ENCODE data around the gene TTC34. TPM values are rescaled to one million over a fixed set of nuclear protein-coding genes. Genes with fewer than 3 reads are reported as not detected.

The TTC34 gene
- total RNA-seq, 1 experiment from 2014 or later, result 1.3 TPM

- ATAC-seq, result no peak
- Histone ChIP-seq H3K27me3 (ENCODE audit: insufficient read depth, low read length) (no peaks in the 10 kb centered on the region), H2AFZ (ENCODE audit: low read depth, low read length, poor library complexity, severe bottlenecking) (no peak overlapping the region), H3K9me3 (ENCODE audit: control insufficient read depth in 1 of 2, insufficient read depth in 1 of 2, low read depth in 1 of 2, low read length in 2 of 2) (no peaks in the 10 kb centered on the region), H4K20me1 (ENCODE audit: insufficient read depth) (no peaks in the 10 kb centered on the region), H3K36me3 (ENCODE audit: control insufficient read depth in 1 of 2, insufficient read depth in 2 of 2, low read length in 2 of 2) (no peaks in the 10 kb centered on the region), H3K9me2 (ENCODE audit: insufficient read depth) (no peaks in the 10 kb centered on the region), H3K4me1 (ENCODE audit: control insufficient read depth in 1 of 2, insufficient read depth in 2 of 2, low read length in 2 of 2) (0 out of 4 replicates have a peak, but pooled peaks cover 0 to 4% of the 10 kb centered on the region in 2 experiments), H3K9ac (ENCODE audit: low read length) (no peak overlapping the region), H3K27ac (ENCODE audit: low read depth, low read length) (no peak overlapping the region), H3K4me3 (replicated peaks in 1 of 2; ENCODE audit: low read depth in 1 of 2, low read length in 2 of 2) (no peak overlapping the region), H3K79me2 (ENCODE audit: insufficient read depth, low read length) (no peaks in the 10 kb centered on the region), H3K4me2 (ENCODE audit: low read length) (no peak overlapping the region)
- TF ChIP-seq CTCF (IDR thresholded peaks at IDR 0.05 in 2 of 3, conservative IDR thresholded peaks at IDR 0.05 in 1 of 3; ENCODE audit: borderline replicate concordance in 1 of 3, insufficient read depth in 1 of 3, low read depth in 2 of 3, low read length in 2 of 3) (no peak), POLR2A (IDR thresholded peaks at IDR 0.05; ENCODE audit: borderline replicate concordance, extremely low read depth, insufficient read depth, insufficient read length) (no peak), CBX3 (IDR thresholded peaks at IDR 0.05; ENCODE audit: low read depth) (no peak), EZH2 (IDR thresholded peaks at IDR 0.05) (no peak)
- ChIA-PET CTCF (no interaction called here), RAD21 (ENCODE audit: low non-redundant PET in 1 of 2, low total read pairs in 2 of 2, uncharacterized antibody in 2 of 2, unreplicated experiment in 2 of 2) (no interaction called here), POLR2A (no interaction called here)
- no peak for DNase-seq (ENCODE audit: low read depth, low spot score)
- intact Hi-C loops (cut with micrococcal nuclease), result loop anchor here (5.0 kb wide), 1 partner anchor 392 kb away; the partner anchor contains the start of gene PEX10
- no TSS peak for BruUV-seq (replicated peaks)
Measured at GRCh38 chr1:2803931-2804627, 2.6 kb upstream of the TTC34 start.

DNA sequence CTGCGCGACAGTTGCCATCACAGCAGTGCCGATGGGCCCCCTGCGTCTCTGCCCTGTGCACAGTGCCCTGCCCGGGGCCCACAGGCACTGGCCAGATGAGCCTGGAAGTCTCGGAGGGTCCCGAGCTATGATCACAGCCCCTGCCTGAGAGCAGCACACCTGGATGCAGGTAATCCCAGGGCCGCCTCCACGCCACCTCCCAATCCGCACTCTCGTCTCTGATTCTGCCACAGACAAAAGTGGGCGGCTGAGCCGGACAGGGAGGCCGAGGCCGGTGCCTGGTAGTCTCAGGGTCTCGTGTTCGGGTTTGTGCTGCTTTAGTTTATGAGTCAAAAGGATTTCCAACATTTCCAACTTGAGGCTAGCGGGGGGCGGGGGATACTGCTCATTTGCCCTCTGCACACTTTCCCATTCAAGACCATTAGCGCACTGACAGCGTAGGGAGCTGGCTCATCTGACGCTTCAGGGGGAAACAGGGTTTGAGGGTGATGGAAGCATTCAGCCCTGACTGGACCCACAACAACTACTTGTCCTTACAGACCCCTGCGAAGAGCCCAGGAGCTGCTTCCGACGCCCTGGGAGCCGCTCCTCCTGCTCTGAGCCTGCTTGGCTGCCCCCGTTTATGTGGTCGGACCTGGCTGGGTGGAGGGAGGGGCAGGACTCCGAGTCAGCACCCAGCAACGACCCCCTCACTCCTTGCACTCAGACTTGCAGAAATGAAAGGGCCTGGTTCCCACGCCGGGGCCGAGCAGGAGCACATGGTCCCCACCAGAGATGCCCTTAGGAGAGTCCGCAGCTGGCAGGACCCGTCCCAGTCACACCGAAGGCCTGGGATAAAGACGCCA, 1.8 kb upstream of the TTC34 start:
- RAD21 ChIA-PET (ENCODE audit: low non-redundant PET in 1 of 2, low total read pairs in 2 of 2, uncharacterized antibody in 2 of 2, unreplicated experiment in 2 of 2), result no interaction called here
- POLR2A ChIA-PET, result no interaction called here
- no peaks in the 10 kb centered on the region for H3K27me3 ChIP-seq (ENCODE audit: insufficient read depth, low read length)
- TF ChIP-seq ELF1 (IDR thresholded peaks at IDR 0.05; ENCODE audit: borderline replicate concordance, low read depth) (no peak), SRF (IDR thresholded peaks at IDR 0.05; ENCODE audit: low read depth) (no peak), ZNF274 (IDR thresholded peaks at IDR 0.05; ENCODE audit: low read depth, low read length) (no peak), CEBPB (IDR thresholded peaks at IDR 0.05; ENCODE audit: low read depth) (no peak), RAD21 (IDR thresholded peaks at IDR 0.05; ENCODE audit: low read depth) (no peak)
- TF ChIP-seq, protein P1, sequence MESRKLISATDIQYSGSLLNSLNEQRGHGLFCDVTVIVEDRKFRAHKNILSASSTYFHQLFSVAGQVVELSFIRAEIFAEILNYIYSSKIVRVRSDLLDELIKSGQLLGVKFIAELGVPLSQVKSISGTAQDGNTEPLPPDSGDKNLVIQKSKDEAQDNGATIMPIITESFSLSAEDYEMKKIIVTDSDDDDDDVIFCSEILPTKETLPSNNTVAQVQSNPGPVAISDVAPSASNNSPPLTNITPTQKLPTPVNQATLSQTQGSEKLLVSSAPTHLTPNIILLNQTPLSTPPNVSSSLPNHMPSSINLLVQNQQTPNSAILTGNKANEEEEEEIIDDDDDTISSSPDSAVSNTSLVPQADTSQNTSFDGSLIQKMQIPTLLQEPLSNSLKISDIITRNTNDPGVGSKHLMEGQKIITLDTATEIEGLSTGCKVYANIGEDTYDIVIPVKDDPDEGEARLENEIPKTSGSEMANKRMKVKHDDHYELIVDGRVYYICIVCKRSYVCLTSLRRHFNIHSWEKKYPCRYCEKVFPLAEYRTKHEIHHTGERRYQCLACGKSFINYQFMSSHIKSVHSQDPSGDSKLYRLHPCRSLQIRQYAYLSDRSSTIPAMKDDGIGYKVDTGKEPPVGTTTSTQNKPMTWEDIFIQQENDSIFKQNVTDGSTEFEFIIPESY (IDR thresholded peaks at IDR 0.05; ENCODE audit: extremely low read depth, insufficient replicate concordance, low read length), result no peak

More for the DNA sequence above, 1.8 kb upstream of the TTC34 start:
- intact Hi-C loops (cut with micrococcal nuclease), result loop anchor here (5.0 kb wide), 1 partner anchor 391 kb away; the partner anchor contains the start of gene PEX10
- BruUV-seq (replicated peaks), result no TSS peak
- H3K79me2 ChIP-seq (ENCODE audit: insufficient read depth, low read length), result no peaks in the 10 kb centered on the region
- no peaks in the 10 kb centered on the region for H3K9me2 ChIP-seq (ENCODE audit: insufficient read depth)
- ATAC-seq (no peak), DNase-seq (ENCODE audit: low read depth, low spot score) (no peak)
- H3K4me1 ChIP-seq (ENCODE audit: control insufficient read depth in 1 of 2, insufficient read depth in 2 of 2, low read length in 2 of 2), result 0 out of 4 replicates have a peak, but pooled peaks cover 0 to 4% of the 10 kb centered on the region in 2 experiments
- no peaks in the 10 kb centered on the region for H4K20me1 ChIP-seq (ENCODE audit: insufficient read depth)
- H2AFZ ChIP-seq (ENCODE audit: low read depth, low read length, poor library complexity, severe bottlenecking), result no peak overlapping the region
- no peak overlapping the region for H3K4me3 ChIP-seq (replicated peaks in 1 of 2; ENCODE audit: low read depth in 1 of 2, low read length in 2 of 2)
- no peak overlapping the region for H3K9ac ChIP-seq (ENCODE audit: low read length)
- no peaks in the 10 kb centered on the region for H3K9me3 ChIP-seq (ENCODE audit: control insufficient read depth in 1 of 2, insufficient read depth in 1 of 2, low read depth in 1 of 2, low read length in 2 of 2)
- CTCF ChIA-PET, result no interaction called here
- no peaks in the 10 kb centered on the region for H3K36me3 ChIP-seq (ENCODE audit: control insufficient read depth in 1 of 2, insufficient read depth in 2 of 2, low read length in 2 of 2)
- H3K27ac ChIP-seq (ENCODE audit: low read depth, low read length), result no peak overlapping the region
- no peak overlapping the region for H3K4me2 ChIP-seq (ENCODE audit: low read length)
